GM18507 (cell line): Measurements from ENCODE around the gene DZIP1.

Experiments used
- DNase-seq: peaks from one replicate; pipeline ENCODE4 v3.0.0; 2011; ENCODE audit warnings: low read depth; ENCODE audit not compliant: insufficient read length; ENCODE audit errors: extremely low spot score
- FAIRE-seq: peaks from 2 replicates; lab custom pipeline; 2011; peaks lifted over from hg19 to GRCh38; lab: Jason Lieb, UNC

Gene DZIP1

GRCh38 chr13:95647321-95647720 is 2.8 kb upstream of the DZIP1 start:
- DNase-seq (no peak), FAIRE-seq (no peak)

GRCh38 chr13:95643936-95644598 is 439 bp downstream of the DZIP1 start:
- FAIRE-seq, result no peak
- DNase-seq, result no peak

DNA sequence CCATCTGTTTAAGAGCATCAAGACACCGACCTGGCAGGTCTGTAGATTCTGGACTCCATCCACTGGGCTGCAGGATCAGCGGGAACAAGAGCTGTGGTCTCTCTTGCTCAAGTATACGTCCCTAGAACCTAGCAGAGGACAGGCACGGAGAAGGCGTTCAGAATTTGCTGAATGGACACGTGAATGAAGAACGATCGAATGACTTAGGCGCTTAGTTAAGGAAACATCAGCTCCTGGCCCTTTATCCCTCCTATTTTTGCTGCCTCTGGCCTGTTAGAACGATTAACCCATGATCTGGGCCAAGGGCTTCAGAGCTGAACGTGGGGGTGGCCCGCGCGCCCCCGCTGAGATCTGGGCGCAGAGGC is 953 bp downstream of the DZIP1 start:
- FAIRE-seq (no peak), DNase-seq (no peak)

DNA sequence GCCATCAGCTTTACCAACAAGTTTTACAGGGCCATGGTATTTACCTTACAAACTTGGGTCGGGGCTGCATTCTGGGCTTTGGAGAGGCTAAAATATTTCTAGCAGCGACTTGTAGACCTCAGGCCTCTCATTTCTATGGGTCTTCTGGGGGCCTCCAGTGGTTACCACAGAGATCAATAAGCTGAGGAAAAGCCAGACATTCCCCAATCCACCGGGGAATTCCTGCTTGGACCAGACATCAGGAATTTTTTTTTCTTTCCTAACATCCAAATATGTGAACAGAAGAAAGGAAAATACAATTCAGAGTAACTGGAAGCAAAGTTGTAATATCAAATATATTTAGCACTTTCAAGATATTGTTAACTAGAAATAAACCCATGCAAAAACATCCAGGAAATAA is 1.5 kb downstream of the DZIP1 start:
- no peak for DNase-seq
- no peak for FAIRE-seq

DNA sequence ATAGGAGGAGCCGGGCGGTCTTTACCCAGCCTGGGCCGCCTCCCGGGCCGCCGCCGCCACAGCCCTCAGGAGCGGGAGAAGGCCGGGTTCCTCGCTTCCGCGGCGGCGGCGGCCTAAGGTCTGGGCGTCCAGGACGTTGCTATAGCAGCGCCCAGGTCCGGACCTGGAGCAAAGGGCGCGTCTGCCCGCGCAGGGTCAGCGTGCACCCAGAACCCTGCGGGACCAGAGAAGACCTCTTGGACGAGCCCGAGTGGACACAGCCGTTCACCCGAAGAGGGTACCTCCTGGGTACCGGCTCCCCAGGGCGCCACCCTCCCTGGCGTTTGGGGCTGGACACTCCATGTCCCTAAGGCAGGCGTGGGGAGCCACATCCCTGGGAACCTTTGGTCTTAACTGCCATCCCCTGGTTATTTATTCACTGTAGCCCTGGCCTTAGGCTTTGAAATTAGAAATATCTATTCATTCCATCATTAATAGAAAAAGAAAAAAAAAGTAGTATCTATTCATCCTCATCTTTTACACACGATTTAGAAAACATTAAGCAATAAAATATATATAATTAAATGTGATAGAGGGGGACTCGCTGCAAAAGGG is 2.4 kb downstream of the DZIP1 start:
- FAIRE-seq (no peak), DNase-seq (no peak)

GRCh38 chr13:95641291-95642027 is 3.0 kb downstream of the DZIP1 start:
- DNase-seq (no peak), FAIRE-seq (no peak)

DNA sequence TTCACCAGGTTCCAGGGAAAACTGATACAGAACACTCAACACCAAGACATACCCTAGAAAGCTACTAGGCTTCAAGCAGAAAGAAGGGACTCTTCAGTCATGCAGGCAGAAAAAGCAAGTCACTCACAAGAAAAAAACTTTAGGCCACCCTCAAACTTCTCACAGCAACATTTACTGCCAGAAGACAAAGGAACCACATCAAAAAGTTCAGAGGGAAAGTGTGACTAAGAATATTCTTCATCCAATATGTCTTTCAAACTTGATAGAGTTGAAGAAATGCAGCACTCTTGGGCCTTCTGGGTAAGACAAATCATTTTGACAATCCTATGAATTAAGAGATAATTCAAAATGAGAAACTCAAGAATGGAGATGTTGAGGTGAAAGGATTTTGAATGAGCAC is 7.7 kb downstream of the DZIP1 start:
- DNase-seq (no peak), FAIRE-seq (no peak)

GRCh38 chr13:95630593-95630992 is 13.9 kb downstream of the DZIP1 start:
- FAIRE-seq (no peak), DNase-seq (no peak)

DNA sequence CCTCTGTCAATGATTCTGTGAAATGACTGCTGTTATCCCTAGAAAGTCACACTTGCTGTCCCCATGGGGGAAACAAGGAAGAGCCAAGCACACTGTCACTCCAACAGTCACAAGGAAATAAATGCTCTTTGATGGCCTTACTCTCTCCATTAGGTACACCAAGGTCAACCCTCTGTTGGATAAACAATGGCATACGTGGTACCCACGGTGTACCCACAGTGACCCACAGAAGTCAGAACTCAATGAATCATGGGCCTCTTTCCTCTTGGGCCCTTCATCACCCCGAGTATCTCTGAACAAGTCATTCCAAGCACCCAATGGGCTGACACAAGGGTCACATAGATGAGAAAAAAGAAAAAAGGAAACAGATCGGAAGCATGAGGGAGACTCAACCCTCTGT is 15.4 kb downstream of the DZIP1 start:
- FAIRE-seq, result no peak
- DNase-seq, result no peak

GRCh38 chr13:95628488-95628887 is 16.0 kb downstream of the DZIP1 start:
- no peak for FAIRE-seq
- DNase-seq, result no peak

- peak; percentile 31 for FAIRE-seq
- DNase-seq, result no peak
These were observed 16.9 kb downstream of the DZIP1 start for GRCh38 chr13:95627590-95627989.

DNA sequence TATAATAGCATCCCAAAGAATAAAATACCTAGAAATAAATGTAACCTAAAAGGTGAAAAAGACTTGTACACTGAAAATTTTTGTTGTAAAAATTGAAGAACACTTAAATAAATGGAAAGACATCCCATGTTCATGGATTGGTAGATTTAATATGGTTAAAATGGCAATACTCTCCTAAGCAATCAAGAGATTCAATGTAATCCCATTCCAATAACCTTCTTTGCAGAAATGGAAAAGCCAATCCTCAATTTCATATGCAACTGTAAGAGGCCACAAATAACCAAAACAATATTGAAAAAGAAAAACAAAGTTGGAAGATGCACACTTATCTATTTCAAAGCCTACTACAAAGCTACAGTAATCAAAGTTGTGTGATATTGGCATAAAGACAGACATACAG is 17.7 kb downstream of the DZIP1 start:
- DNase-seq (no peak), FAIRE-seq (no peak)

GRCh38 chr13:95624020-95624419 is 20.5 kb downstream of the DZIP1 start:
- FAIRE-seq, result peak; percentile 80
- no peak for DNase-seq

GRCh38 chr13:95623141-95623540 is 21.4 kb downstream of the DZIP1 start:
- no peak for FAIRE-seq
- DNase-seq, result no peak

DNA sequence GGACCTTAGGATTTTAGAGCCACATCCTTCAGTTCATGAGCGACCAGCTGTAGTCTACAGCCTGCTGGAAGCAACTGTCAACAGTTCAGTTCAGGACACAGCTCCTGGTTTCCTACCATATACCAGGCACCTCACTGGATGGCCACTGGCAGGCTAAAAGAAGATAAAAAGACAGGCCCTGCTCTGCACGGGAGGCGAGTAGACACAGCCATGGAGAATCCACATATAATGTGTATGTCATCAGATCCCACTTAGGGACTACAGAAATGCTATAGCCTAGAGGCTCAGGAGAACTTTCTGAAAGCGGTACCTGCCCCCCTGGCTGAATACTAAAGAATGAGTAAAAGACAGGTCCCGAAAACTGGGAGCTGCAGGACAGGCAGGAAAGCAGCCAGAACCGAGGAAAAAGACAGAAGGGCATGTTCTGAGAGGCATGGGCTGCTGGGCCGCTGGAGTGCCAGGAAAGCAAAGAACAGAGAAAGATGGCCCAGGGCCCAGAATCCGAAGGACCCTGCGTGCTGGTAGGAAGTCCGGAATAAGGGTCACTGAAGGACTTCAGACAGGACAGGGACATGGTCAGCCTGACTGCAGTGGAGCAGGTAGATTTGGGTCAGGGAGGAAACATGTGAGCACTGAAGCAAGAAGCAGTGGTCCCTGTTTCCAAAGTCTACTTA is 23.5 kb downstream of the DZIP1 start:
- DNase-seq (no peak), FAIRE-seq (no peak)

- DNase-seq (no peak), FAIRE-seq (no peak)
These were observed 24.3 kb downstream of the DZIP1 start for GRCh38 chr13:95620030-95620824.

DNA sequence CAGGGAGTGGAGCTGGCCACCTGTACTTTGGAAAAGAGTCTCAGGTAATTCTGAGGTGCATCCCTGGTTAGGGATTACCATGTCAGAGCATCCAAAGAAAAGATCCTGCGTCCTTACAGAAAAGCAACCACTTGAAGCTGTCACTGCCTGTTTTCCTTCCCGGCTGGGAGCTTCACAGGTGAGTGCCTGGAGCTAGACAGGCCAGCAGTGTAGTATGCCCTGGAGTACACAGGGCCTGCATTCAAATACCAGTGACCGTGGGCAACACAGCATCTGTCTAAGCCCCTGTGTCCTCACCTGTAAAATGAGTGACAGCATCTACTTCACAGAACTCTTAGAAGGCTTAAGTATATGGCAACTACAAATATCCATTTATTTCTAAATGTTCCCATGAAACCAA is 29.0 kb downstream of the DZIP1 start:
- DNase-seq (no peak), FAIRE-seq (no peak)

GRCh38 chr13:95614641-95615245 is 29.8 kb downstream of the DZIP1 start:
- FAIRE-seq, result no peak
- DNase-seq, result no peak

- no peak for DNase-seq
- FAIRE-seq, result no peak
These were observed 35.7 kb downstream of the DZIP1 start for GRCh38 chr13:95608640-95609323.
